Hematopoietic multipotent progenitor cell treated with erythropoietin and hydrocortisone succinate and interleukin-3 and kit ligand, for 8 days (in vitro differentiated cells): Measurements from ENCODE around the gene RNLS.
"Not testable (repeated sequence)": the region's sequence is repeated elsewhere in the genome, so short reads cannot be mapped to it uniquely, and the experiment has no call there.

Source experiments
- DNase-seq: peaks from one replicate; pipeline ENCODE4 v3.0.0-alpha.2; 2015

Gene RNLS

GRCh38 chr10:88521791-88522190, 61.3 kb downstream of the RNLS start:
- DNase-seq = no peak

GRCh38 chr10:88515235-88515634, 67.9 kb downstream of the RNLS start:
- no peak for DNase-seq

GRCh38 chr10:88512599-88512998, 70.5 kb downstream of the RNLS start:
- no peak for DNase-seq

- DNase-seq = no peak
Observed at GRCh38 chr10:88508796-88509195, 74.3 kb downstream of the RNLS start.

GRCh38 chr10:88507826-88508453, 75.2 kb downstream of the RNLS start:
- no peak for DNase-seq

- DNase-seq = no peak
Observed at GRCh38 chr10:88507404-88507803, 75.7 kb downstream of the RNLS start.

- DNase-seq = no peak
Observed at GRCh38 chr10:88505680-88506215, 77.4 kb downstream of the RNLS start.

- no peak for DNase-seq
Observed at GRCh38 chr10:88505265-88505664, 77.9 kb downstream of the RNLS start.

- no peak for DNase-seq
Observed at GRCh38 chr10:88500656-88501055, 82.5 kb downstream of the RNLS start.

- DNase-seq = no peak
Observed at GRCh38 chr10:88499569-88500470, 83.3 kb downstream of the RNLS start.

- DNase-seq = no peak
Observed at GRCh38 chr10:88497913-88498312, 85.2 kb downstream of the RNLS start.

GRCh38 chr10:88494537-88494936, 88.6 kb downstream of the RNLS start:
- DNase-seq = no peak

GRCh38 chr10:88493691-88494483, 89.2 kb downstream of the RNLS start:
- DNase-seq = no peak

GRCh38 chr10:88491314-88491713, 91.8 kb downstream of the RNLS start:
- DNase-seq = no peak

GRCh38 chr10:88490231-88490980, 92.7 kb downstream of the RNLS start:
- DNase-seq = no peak

- no peak for DNase-seq
Observed at GRCh38 chr10:88489107-88489506, 94.0 kb downstream of the RNLS start.

GRCh38 chr10:88486816-88487215, 96.3 kb downstream of the RNLS start:
- DNase-seq = not testable (repeated sequence)

GRCh38 chr10:88482220-88482619, 100.9 kb downstream of the RNLS start:
- DNase-seq = no peak

- no peak for DNase-seq
Observed at GRCh38 chr10:88478256-88478655, 104.9 kb downstream of the RNLS start.

- DNase-seq = no peak
Observed at GRCh38 chr10:88477343-88478085, 105.6 kb downstream of the RNLS start.
